ENCODE data around the gene ARHGAP23.

DNA sequence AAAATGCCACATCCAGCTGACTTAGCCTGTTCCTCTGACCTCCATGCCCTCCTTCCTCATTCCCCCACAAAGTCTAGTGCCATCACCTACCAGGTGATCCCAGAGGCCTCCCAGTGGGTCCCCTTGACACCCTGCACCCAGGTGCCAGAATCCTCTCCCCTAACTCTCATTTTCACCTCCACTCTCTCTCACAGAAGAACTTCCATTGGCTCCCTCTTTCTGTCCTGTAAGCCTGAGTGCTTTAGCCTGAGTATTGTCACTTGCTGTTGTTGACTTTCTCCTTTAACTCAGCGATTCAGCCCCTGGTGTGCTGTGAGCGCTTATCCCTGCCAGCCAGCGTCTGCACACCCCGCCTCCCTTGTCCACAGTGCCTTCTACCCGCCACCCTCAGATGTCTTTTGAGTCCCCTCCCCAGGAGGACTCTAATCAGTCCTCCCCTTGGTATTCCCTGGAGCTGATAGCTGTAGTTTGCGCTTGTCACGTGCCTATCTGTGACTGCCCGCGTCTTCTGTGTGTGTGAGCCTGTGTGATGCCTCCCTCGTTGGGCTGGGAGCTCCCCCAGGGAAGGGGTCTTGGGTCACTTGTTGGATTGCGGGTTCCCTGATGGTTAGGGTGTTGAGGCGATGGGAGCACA is 31.9 kb downstream of the ARHGAP23 start:
- TF ChIP-seq CTCF (IDR thresholded peaks at IDR 0.05) (no peak), POLR2A (IDR thresholded peaks at IDR 0.05) (no peak)
